H9 (cell line): Measurements from ENCODE around the gene LSP1. TPM values are rescaled to one million over a fixed set of nuclear protein-coding genes. Genes with fewer than 3 reads are reported as not detected.

ENCODE experiments used
- DNase-seq: peaks from one replicate; pipeline ENCODE4 v3.0.0-alpha.2; 2017
- H2AFZ ChIP-seq: one replicate; pipeline ENCODE4 v1.6.1; 2013; ENCODE audit warnings: mild to moderate bottlenecking, low read length, control low read depth, moderate library complexity
- H2AK5ac ChIP-seq: 2 replicates; pipeline ENCODE4 v1.6.1; 2013; ENCODE audit warnings: low read length, control low read depth, mixed read lengths; ENCODE audit not compliant: insufficient read length
- H2BK120ac ChIP-seq: one replicate; pipeline ENCODE4 v1.6.1; 2013; ENCODE audit warnings: low read depth, mild to moderate bottlenecking, low read length, control low read depth, inconsistent platforms; ENCODE audit not compliant: poor library complexity, severe bottlenecking
- H2BK12ac ChIP-seq: 2 replicates; pipeline ENCODE4 v1.6.1; 2013; ENCODE audit warnings: low read length, control low read depth, mixed read lengths, low read depth; ENCODE audit not compliant: insufficient read length
- H2BK15ac ChIP-seq: 2 replicates; pipeline ENCODE4 v1.6.1; 2013; ENCODE audit warnings: low read depth, low read length, control low read depth
- H2BK20ac ChIP-seq: one replicate; pipeline ENCODE4 v1.6.1; 2013; ENCODE audit warnings: low read depth, mild to moderate bottlenecking, low read length, control low read depth, inconsistent platforms; ENCODE audit not compliant: poor library complexity, severe bottlenecking
- H2BK5ac ChIP-seq: 2 replicates; pipeline ENCODE4 v1.6.1; 2013; ENCODE audit warnings: low read length, control low read depth, mixed read lengths; ENCODE audit not compliant: insufficient read length
- H3K14ac ChIP-seq: 2 replicates; pipeline ENCODE4 v1.6.1; 2013; ENCODE audit warnings: low read length, control low read depth; ENCODE audit not compliant: insufficient read depth
- H3K18ac ChIP-seq: 2 replicates; pipeline ENCODE4 v1.6.1; 2013; ENCODE audit warnings: low read depth, mild to moderate bottlenecking, mixed read lengths, low read length, control low read depth; ENCODE audit not compliant: insufficient read length
- H3K23ac ChIP-seq: 2 replicates; pipeline ENCODE4 v1.6.1; 2013; ENCODE audit warnings: low read length, control low read depth, mixed read lengths, low read depth; ENCODE audit not compliant: insufficient read length
- H3K23me2 ChIP-seq: 2 replicates; pipeline ENCODE4 v1.6.1; 2013; ENCODE audit warnings: low read depth, mild to moderate bottlenecking, mixed read lengths, low read length, control low read depth; ENCODE audit not compliant: insufficient read length, poor library complexity, severe bottlenecking
- H3K27ac ChIP-seq: 2 replicates; pipeline ENCODE4 v1.5.1; 2013; ENCODE audit warnings: low read length, control low read depth, mixed read lengths, low read depth; ENCODE audit not compliant: insufficient read length
- H3K27me3 ChIP-seq: 2 replicates; pipeline ENCODE4 v1.6.1; 2013; ENCODE audit warnings: low read length, control low read depth, inconsistent platforms; ENCODE audit not compliant: insufficient read depth
- H3K4ac ChIP-seq: 2 replicates; pipeline ENCODE4 v1.6.1; 2013; ENCODE audit warnings: low read depth, mild to moderate bottlenecking, control low read depth, inconsistent platforms, low read length, moderate library complexity
- H3K4me1 ChIP-seq: 2 replicates; pipeline ENCODE4 v1.6.1; 2013; ENCODE audit warnings: low read length, control low read depth, inconsistent platforms; ENCODE audit not compliant: insufficient read depth
- H3K4me2 ChIP-seq: 2 replicates; pipeline ENCODE4 v1.6.1; 2013; ENCODE audit warnings: low read length, control low read depth, mixed read lengths; ENCODE audit not compliant: insufficient read length, insufficient read depth
- H3K56ac ChIP-seq: 2 replicates; pipeline ENCODE4 v1.6.1; 2013; ENCODE audit warnings: low read depth, mild to moderate bottlenecking, mixed read lengths, low read length, control low read depth; ENCODE audit not compliant: insufficient read length
- H3K79me1 ChIP-seq: 2 replicates; pipeline ENCODE4 v1.6.1; 2013; ENCODE audit warnings: low read depth, mild to moderate bottlenecking, moderate library complexity, low read length, control low read depth, inconsistent platforms; ENCODE audit not compliant: insufficient read depth, poor library complexity, severe bottlenecking
- H3K79me2 ChIP-seq: 2 replicates; pipeline ENCODE4 v1.6.1; 2013; ENCODE audit warnings: low read length, control low read depth, inconsistent platforms; ENCODE audit not compliant: insufficient read depth
- H3K9ac ChIP-seq: 2 replicates; pipeline ENCODE4 v1.6.1; 2013; ENCODE audit warnings: low read length, control low read depth, mixed read lengths; ENCODE audit not compliant: insufficient read length; ENCODE audit errors: extremely low read depth
- H3K9me3 ChIP-seq: one replicate; pipeline ENCODE4 v1.6.1; 2013; ENCODE audit warnings: low read depth, low read length, inconsistent platforms; ENCODE audit not compliant: control insufficient read depth
- H3T11ph ChIP-seq: one replicate; pipeline ENCODE4 v1.6.1; 2013; ENCODE audit warnings: mild to moderate bottlenecking, low read length, control low read depth, inconsistent platforms
- H4K20me1 ChIP-seq: one replicate; pipeline ENCODE4 v1.6.1; 2013; ENCODE audit not compliant: control insufficient read depth, insufficient read length, insufficient read depth
- H4K5ac ChIP-seq: 2 replicates; pipeline ENCODE4 v1.6.1; 2013; ENCODE audit warnings: low read depth, mild to moderate bottlenecking, mixed read lengths, low read length, control low read depth; ENCODE audit not compliant: insufficient read length
- H4K8ac ChIP-seq: replicated peaks from 2 replicates; pipeline ENCODE4 v1.6.1; 2013; ENCODE audit warnings: low read length, control low read depth, mixed read lengths, low read depth; ENCODE audit not compliant: insufficient read length
- H4K91ac ChIP-seq: 2 replicates; pipeline ENCODE4 v1.6.1; 2013; ENCODE audit warnings: low read depth, mild to moderate bottlenecking, moderate library complexity, mixed read lengths, low read length, control low read depth; ENCODE audit not compliant: insufficient read length
- H3K27ac Mint-ChIP-seq, 3 experiments: 2 replicates in 2 of 3; 3 replicates in 1 of 3; pipeline ENCODE4 v1.8.0; 2020 to 2021; ENCODE audit warnings: mixed read lengths in 3 of 3, mild to moderate bottlenecking in 1 of 3, moderate library complexity in 1 of 3
- H3K27me3 Mint-ChIP-seq: 2 replicates; pipeline ENCODE4 v1.8.0; 2021; ENCODE audit warnings: low read depth, mild to moderate bottlenecking, moderate library complexity, mixed read lengths
- H3K36me3 Mint-ChIP-seq, 3 experiments: 2 replicates in 2 of 3; 3 replicates in 1 of 3; pipeline ENCODE4 v1.8.0; 2020 to 2021; ENCODE audit warnings: low read depth in 3 of 3, mixed read lengths in 3 of 3; ENCODE audit not compliant: insufficient read depth in 1 of 3
- H3K4me1 Mint-ChIP-seq, 2 experiments: 2 replicates each; pipeline ENCODE4 v1.8.0; 2020; ENCODE audit warnings: mixed read lengths in 2 of 2
- H3K4me3 Mint-ChIP-seq, 2 experiments: 2 replicates in 1 of 2; 3 replicates in 1 of 2; pipeline ENCODE4 v1.8.0; 2020 to 2021; ENCODE audit warnings: mild to moderate bottlenecking in 2 of 2, mixed read lengths in 2 of 2, moderate library complexity in 1 of 2
- H3K9me3 Mint-ChIP-seq, 2 experiments: 2 replicates in 1 of 2; 3 replicates in 1 of 2; pipeline ENCODE4 v1.8.0; 2020; ENCODE audit warnings: mild to moderate bottlenecking in 2 of 2, mixed read lengths in 2 of 2, moderate library complexity in 1 of 2
- WGBS: extraction: QIAGEN DNeasy Blood & Tissue Kit; methylation state at CpG from one replicate; pipeline ENCODE4 v1.1.7; 2013; ENCODE audit warnings: missing lambda C conversion rate, low lambda C conversion rate, mixed read lengths; ENCODE audit not compliant: insufficient read length; ENCODE audit errors: extremely low coverage; 5-methylcytosine and 5-hydroxymethylcytosine counted together
- total RNA-seq: library from RNA; stranded (reverse); gene quantifications from 2 replicates; pipeline ENCODE4 v1.2.1, GENCODE V29; 2021
- TF ChIP-seq, protein P1 (sequence below): fragments of 200-600 bp; sonication (generic); conservative IDR thresholded peaks from 3 replicates; pipeline ENCODE4 v1.8.0; 2021; ENCODE audit warnings: antibody characterized with exemption, mild to moderate bottlenecking

The LSP1 gene
- total RNA-seq, 1 experiment from 2014 or later, result not detected

DNA sequence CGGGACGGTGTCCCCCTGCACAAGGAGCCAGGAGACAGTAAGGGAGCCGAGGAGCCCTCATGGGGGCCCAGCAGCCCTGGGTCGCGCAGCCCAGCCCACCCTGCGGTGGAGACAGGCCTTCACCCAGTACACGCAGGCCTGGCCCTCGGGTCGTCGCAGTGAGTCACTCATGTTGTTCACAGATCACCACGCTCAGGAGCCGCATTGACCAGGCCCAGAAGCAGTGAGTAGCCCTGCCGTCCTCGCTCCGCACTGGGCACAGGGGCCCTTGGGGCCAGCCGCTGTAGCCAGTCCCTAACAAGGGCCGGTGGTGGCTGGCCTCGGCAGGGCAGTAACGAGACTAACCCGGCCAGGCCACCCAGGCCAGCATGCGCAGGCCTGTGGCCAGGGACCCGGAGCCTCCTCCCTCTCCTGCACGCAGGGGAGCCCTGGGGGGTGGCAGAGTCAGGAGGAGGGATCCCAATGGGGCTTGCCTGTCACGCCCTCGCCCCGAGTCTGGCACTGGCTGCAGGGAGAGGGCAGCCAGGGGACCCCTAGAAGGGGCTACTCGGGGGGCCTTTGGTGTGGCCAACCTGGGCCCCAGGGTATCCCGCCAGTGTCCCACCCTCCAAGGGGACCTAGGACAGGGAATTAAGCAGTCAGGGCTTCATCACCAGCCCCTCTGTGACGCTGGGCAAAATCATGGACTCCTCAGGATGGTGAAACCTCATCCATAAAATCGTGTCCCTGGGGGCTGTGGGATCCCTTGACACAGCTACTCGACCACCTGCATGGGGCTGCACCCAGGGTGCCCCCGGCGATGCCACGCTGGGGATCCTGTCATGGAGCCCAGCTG lies 84.1 kb downstream of the LSP1 start:
- TF ChIP-seq, protein P1, sequence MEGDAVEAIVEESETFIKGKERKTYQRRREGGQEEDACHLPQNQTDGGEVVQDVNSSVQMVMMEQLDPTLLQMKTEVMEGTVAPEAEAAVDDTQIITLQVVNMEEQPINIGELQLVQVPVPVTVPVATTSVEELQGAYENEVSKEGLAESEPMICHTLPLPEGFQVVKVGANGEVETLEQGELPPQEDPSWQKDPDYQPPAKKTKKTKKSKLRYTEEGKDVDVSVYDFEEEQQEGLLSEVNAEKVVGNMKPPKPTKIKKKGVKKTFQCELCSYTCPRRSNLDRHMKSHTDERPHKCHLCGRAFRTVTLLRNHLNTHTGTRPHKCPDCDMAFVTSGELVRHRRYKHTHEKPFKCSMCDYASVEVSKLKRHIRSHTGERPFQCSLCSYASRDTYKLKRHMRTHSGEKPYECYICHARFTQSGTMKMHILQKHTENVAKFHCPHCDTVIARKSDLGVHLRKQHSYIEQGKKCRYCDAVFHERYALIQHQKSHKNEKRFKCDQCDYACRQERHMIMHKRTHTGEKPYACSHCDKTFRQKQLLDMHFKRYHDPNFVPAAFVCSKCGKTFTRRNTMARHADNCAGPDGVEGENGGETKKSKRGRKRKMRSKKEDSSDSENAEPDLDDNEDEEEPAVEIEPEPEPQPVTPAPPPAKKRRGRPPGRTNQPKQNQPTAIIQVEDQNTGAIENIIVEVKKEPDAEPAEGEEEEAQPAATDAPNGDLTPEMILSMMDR, result no peak
- H4K8ac ChIP-seq, result no peak overlapping the region
- H3K27me3 Mint-ChIP-seq, result peaks cover 22% of the 10 kb centered on the region
- H2AFZ ChIP-seq, result no peak overlapping the region
- no peaks in the 10 kb centered on the region for H3K36me3 Mint-ChIP-seq
- no peaks in the 10 kb centered on the region for H4K20me1 ChIP-seq
- no peak overlapping the region for H2BK20ac ChIP-seq
- H3K9me3 ChIP-seq, result no peaks in the 10 kb centered on the region
- H3K27ac ChIP-seq, result no peak overlapping the region
- H3K79me1 ChIP-seq, result no peaks in the 10 kb centered on the region
- no peak overlapping the region for H3K18ac ChIP-seq
- no peak overlapping the region for H2BK12ac ChIP-seq
- no peak overlapping the region for H2BK5ac ChIP-seq
- peaks cover 3% of the 10 kb centered on the region for H3K23me2 ChIP-seq
- no peak overlapping the region for H2BK120ac ChIP-seq
- no peak overlapping the region for H3K4me3 Mint-ChIP-seq
- peaks cover 0 to 7% of the 10 kb centered on the region in 2 experiments; a peak in 2 of 4 replicates for H3K4me1 Mint-ChIP-seq
- no peak overlapping the region for H4K91ac ChIP-seq
- no peaks in the 10 kb centered on the region for H3K27me3 ChIP-seq
- no peak overlapping the region for H2BK15ac ChIP-seq
- H3K4me1 ChIP-seq, result no peaks in the 10 kb centered on the region
- WGBS, result no CpG with 5 or more reads among the region's 34 CpGs
- no peak overlapping the region for H3K27ac Mint-ChIP-seq
- no peak overlapping the region for H2AK5ac ChIP-seq
- H3K14ac ChIP-seq, result no peak overlapping the region; the same call in 1 of the 2 replicates
- H3K9me3 Mint-ChIP-seq, result no peaks in the 10 kb centered on the region; a peak in 1 of 5 replicates
- no peak overlapping the region for H3K4me2 ChIP-seq
- no peak overlapping the region for H3K23ac ChIP-seq
- no peak overlapping the region for H3K4ac ChIP-seq
- no peak overlapping the region for H3T11ph ChIP-seq
- H3K79me2 ChIP-seq, result no peaks in the 10 kb centered on the region
- no peak overlapping the region for H3K56ac ChIP-seq
- no peak overlapping the region for H4K5ac ChIP-seq
- no peak overlapping the region for H3K9ac ChIP-seq
- DNase-seq, result no peak
